ENCODE data around the gene TAS2R19.
"Not testable (repeated sequence)": the region's sequence is repeated elsewhere in the genome, so short reads cannot be mapped to it uniquely, and the experiment has no call there.

The TAS2R19 gene

DNA sequence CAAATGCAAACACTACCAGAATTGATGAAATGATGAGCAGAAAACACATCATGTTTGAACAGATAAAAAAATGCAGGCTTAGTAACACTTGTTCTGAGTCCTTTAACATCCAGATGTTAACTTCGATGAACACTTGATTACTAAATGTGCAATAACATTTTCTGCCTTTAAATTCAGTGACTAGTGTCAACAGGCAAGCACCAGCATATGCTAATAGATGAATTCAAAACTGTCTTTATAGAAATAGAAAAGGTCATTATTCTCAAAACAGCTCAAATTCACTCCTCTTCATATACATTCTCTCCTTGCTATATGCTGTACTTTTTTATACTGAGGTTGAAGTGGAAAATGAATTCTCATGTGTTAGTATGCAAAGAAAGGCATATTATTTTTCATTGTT is at the start of gene TAS2R19:
TSS of gene TAS2R19 (minus strand) at position 101 of the 400 bp plus-strand sequence. CDS start at position 52, 49 bp downstream.
- DNase-seq = no peak
- no peak within 1 kb of the TSS for H3K4me3 ChIP-seq
- TF ChIP-seq CTCF (IDR thresholded peaks at IDR 0.05) = no peak
- no peaks in the 10 kb centered on the region for H3K9me3 ChIP-seq
- intact Hi-C loops (cut with DNase I; ENCODE audit: low total_unique reads) = no loop called here
- H3K4me1 ChIP-seq = no peaks in the 10 kb centered on the region
- H3K36me3 ChIP-seq = peaks cover 0 to 2% (median 0%) of the 10 kb centered on the region in 3 donors
- H3K27ac ChIP-seq = no peak within 1 kb of the TSS
- H3K27me3 ChIP-seq = no peaks in the 10 kb centered on the region

- DNase-seq = no peak
- Histone ChIP-seq H3K9me3 (no peaks in the 10 kb centered on the region), H3K4me3 (no peak overlapping the region), H3K4me1 (peaks cover 0 to 5% (median 0%) of the 10 kb centered on the region in 4 donors), H3K27me3 (no peaks in the 10 kb centered on the region), H3K36me3 (no peaks in the 10 kb centered on the region), H3K27ac (no peak overlapping the region)
- no peak for TF ChIP-seq CTCF (IDR thresholded peaks at IDR 0.05)
- intact Hi-C loops (cut with DNase I; ENCODE audit: low total_unique reads) = no loop called here
These were observed 49.0 kb upstream of the TAS2R19 start for GRCh38 chr12:11071414-11071813.

GRCh38 chr12:11070999-11071398 is 48.6 kb upstream of the TAS2R19 start:
- peaks cover 0 to 5% (median 0%) of the 10 kb centered on the region in 4 donors for H3K4me1 ChIP-seq
- no peaks in the 10 kb centered on the region for H3K9me3 ChIP-seq
- no peak overlapping the region for H3K27ac ChIP-seq
- H3K36me3 ChIP-seq = no peaks in the 10 kb centered on the region
- intact Hi-C loops (cut with DNase I; ENCODE audit: low total_unique reads) = no loop called here
- H3K4me3 ChIP-seq = no peak overlapping the region
- DNase-seq = no peak
- TF ChIP-seq CTCF (IDR thresholded peaks at IDR 0.05) = no peak
- H3K27me3 ChIP-seq = no peaks in the 10 kb centered on the region

DNA sequence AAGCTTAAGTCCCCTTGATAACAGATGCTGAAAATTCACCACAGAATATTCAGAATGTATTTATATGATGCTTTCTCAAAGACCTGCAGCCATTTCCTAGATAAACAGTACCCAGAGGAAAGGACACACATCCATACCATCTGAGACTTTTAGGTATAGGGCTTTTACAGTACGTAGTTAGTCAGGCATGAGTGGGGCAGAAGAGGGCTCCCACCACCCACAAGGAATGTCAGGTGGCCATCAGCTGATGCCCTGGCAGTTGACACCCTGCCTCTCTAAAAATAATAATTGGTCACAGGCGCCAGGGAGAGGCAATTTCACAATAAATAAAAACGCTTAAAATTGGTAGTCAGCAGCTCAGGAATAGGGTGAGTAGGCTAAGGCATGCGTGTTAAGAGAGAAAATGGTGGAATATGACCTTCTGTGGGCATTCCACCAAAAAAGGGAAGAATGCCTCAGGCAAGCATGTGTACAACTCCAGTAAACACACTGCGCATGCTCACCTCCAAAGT is 47.5 kb upstream of the TAS2R19 start:
- TF ChIP-seq CTCF (IDR thresholded peaks at IDR 0.05) = no peak
- no peak overlapping the region for H3K4me3 ChIP-seq
- H3K27ac ChIP-seq = no peak overlapping the region
- intact Hi-C loops (cut with DNase I; ENCODE audit: low total_unique reads) = no loop called here
- H3K4me1 ChIP-seq = peaks cover 0 to 5% (median 0%) of the 10 kb centered on the region in 4 donors
- H3K27me3 ChIP-seq = no peaks in the 10 kb centered on the region
- no peaks in the 10 kb centered on the region for H3K36me3 ChIP-seq
- no peak for DNase-seq
- no peaks in the 10 kb centered on the region for H3K9me3 ChIP-seq

GRCh38 chr12:11067514-11067913 is 45.1 kb upstream of the TAS2R19 start:
- Histone ChIP-seq H3K4me1 (peaks cover 0 to 5% (median 0%) of the 10 kb centered on the region in 4 donors), H3K36me3 (no peaks in the 10 kb centered on the region), H3K27me3 (no peaks in the 10 kb centered on the region), H3K9me3 (no peaks in the 10 kb centered on the region), H3K4me3 (no peak overlapping the region), H3K27ac (no peak overlapping the region)
- no peak for DNase-seq
- intact Hi-C loops (cut with DNase I; ENCODE audit: low total_unique reads) = no loop called here
- TF ChIP-seq CTCF (IDR thresholded peaks at IDR 0.05) = no peak

GRCh38 chr12:11062194-11062593 is 39.8 kb upstream of the TAS2R19 start, which contains the start of gene TAS2R46:
TAS2R46 (minus strand) TSS chr12:11062294; CDS start chr12:11062294, 0 bp downstream.
- DNase-seq; H3K4me3 ChIP-seq; H3K9me3 ChIP-seq; H3K27me3 ChIP-seq; H3K27ac ChIP-seq; H3K36me3 ChIP-seq; intact Hi-C loops (cut with DNase I; ENCODE audit: low total_unique reads); H3K4me1 ChIP-seq: not testable (repeated sequence)
